OCI-LY3 (cell line): Measurements from ENCODE around the gene C1orf105.

ENCODE experiments used
- H2AFZ ChIP-seq: fragments of 200-600, 300-600 bp; shearing (Covaris generic); 2 replicates; pipeline ENCODE4 v1.6.0; 2014; ENCODE audit warnings: antibody characterized with exemption, low read depth, low read length
- H3K27ac ChIP-seq: fragments of 200-600, 300-600 bp; sonication (generic); 2 replicates; pipeline ENCODE4 v1.5.1; 2014; ENCODE audit warnings: mild to moderate bottlenecking, low read length, moderate library complexity, mixed read lengths
- H3K27me3 ChIP-seq: fragments of 200-600, 300-600 bp; sonication (generic); 2 replicates; pipeline ENCODE4 v1.6.1; 2014; ENCODE audit warnings: low read depth, low read length, mixed read lengths
- H3K36me3 ChIP-seq: fragments of 200-600, 300-600 bp; sonication (generic); replicated peaks from 2 replicates; pipeline ENCODE3; 2014; ENCODE audit warnings: low read depth, low read length, mixed read lengths
- H3K4me1 ChIP-seq: fragments of 300-600, 200-600 bp; sonication (generic); 2 replicates; pipeline ENCODE4 v1.6.1; 2014; ENCODE audit warnings: low read length, mixed read lengths
- H3K4me2 ChIP-seq: fragments of 200-600, 300-600 bp; sonication (generic); 2 replicates; pipeline ENCODE4 v1.6.1; 2014; ENCODE audit warnings: low read length, mixed read lengths
- H3K4me3 ChIP-seq: fragments of 300-600, 200-600 bp; sonication (generic); 2 replicates; pipeline ENCODE4 v1.5.1; 2014; ENCODE audit warnings: antibody characterized with exemption, mild to moderate bottlenecking, low read length, moderate library complexity
- H3K79me2 ChIP-seq: fragments of 300-600, 200-600 bp; shearing (Covaris generic); 2 replicates; pipeline ENCODE4 v1.6.1; 2014; ENCODE audit warnings: mild to moderate bottlenecking, low read length, mixed read lengths
- H3K9ac ChIP-seq: fragments of 300-600, 200-600 bp; shearing (Covaris generic); 2 replicates; pipeline ENCODE4 v1.6.0; 2014; ENCODE audit warnings: mild to moderate bottlenecking, low read length, moderate library complexity
- H3K9me3 ChIP-seq: fragments of 200-600, 300-600 bp; shearing (Covaris generic); 2 replicates; pipeline ENCODE4 v1.6.1; 2014; ENCODE audit warnings: low read length, mixed read lengths; ENCODE audit not compliant: insufficient read depth
- H4K20me1 ChIP-seq: fragments of 200-600, 300-600 bp; sonication (generic); 2 replicates; pipeline ENCODE4 v1.6.1; 2016; ENCODE audit warnings: low read length, mixed read lengths; ENCODE audit not compliant: insufficient read depth
- CTCF ChIP-seq: fragments of 200-600, 300-600 bp; sonication (generic); IDR thresholded peaks from 2 replicates; pipeline ENCODE4 v1.5.1; 2014; ENCODE audit warnings: antibody characterized with exemption, low read length, low read depth
- EZH2phosphoT487 ChIP-seq: fragments of 200-600 bp; shearing (Covaris generic); IDR thresholded peaks from 2 replicates; pipeline ENCODE4 v1.6.1; 2018; ENCODE audit warnings: antibody characterized with exemption, mixed run types, low read depth

The C1orf105 gene

DNA sequence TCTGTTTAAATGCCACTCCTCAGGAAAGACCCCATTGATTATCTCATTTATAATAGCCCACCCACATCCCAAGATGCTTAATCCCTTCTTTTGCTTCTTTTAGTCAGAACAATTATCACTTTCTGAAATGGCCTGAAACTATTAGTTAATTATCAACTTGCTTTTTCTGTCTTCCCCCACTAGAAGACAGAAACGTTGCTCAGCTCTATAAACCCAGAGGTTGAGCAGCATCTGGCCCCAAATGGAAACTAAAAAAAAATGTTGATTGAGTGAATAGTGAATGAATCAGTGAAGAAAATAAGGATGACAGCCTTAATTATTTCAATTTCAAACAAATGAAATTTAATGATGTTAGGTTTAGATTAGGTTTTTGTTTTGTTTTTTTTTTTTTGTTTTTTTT, 61.6 kb downstream of the C1orf105 start:
- no peak overlapping the region for H3K9ac ChIP-seq
- no peak overlapping the region for H3K27ac ChIP-seq
- peaks cover 5% of the 10 kb centered on the region for H3K4me1 ChIP-seq
- TF ChIP-seq EZH2phosphoT487 (no peak), CTCF (no peak)
- H3K79me2 ChIP-seq: no peaks in the 10 kb centered on the region
- H3K9me3 ChIP-seq: no peaks in the 10 kb centered on the region
- H3K27me3 ChIP-seq: peaks cover 31% of the 10 kb centered on the region
- H2AFZ ChIP-seq: no peak overlapping the region
- H4K20me1 ChIP-seq: no peaks in the 10 kb centered on the region
- H3K4me2 ChIP-seq: no peak overlapping the region
- no peaks in the 10 kb centered on the region for H3K36me3 ChIP-seq
- no peak overlapping the region for H3K4me3 ChIP-seq

DNA sequence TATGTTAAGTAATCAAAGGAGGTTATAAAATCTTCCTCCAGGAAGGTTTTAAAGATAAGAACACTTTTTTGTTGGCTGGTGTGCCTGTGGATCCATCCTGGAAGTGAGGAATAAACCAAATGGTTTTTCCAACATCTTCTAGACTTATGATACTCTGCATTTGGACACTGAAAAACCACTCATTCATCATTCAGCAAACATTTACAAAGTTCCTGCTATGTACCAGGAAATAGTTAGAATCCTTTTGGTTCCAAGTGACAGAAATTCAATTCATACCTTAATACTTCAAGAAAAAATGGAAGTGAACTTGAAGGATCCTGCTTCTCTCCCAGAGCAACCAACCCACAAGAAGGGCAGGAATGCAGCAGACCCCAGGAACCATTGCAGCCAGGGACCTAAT, 63.0 kb downstream of the C1orf105 start:
- Histone ChIP-seq H3K4me1 (peaks cover 5% of the 10 kb centered on the region), H3K9me3 (no peaks in the 10 kb centered on the region), H3K36me3 (no peaks in the 10 kb centered on the region), H3K27ac (no peak overlapping the region), H3K4me2 (no peak overlapping the region), H4K20me1 (no peaks in the 10 kb centered on the region), H3K79me2 (no peaks in the 10 kb centered on the region), H3K27me3 (peaks cover 45% of the 10 kb centered on the region), H3K9ac (no peak overlapping the region), H3K4me3 (no peak overlapping the region), H2AFZ (no peak overlapping the region)
- TF ChIP-seq CTCF: no peak
- no peak for TF ChIP-seq EZH2phosphoT487

DNA sequence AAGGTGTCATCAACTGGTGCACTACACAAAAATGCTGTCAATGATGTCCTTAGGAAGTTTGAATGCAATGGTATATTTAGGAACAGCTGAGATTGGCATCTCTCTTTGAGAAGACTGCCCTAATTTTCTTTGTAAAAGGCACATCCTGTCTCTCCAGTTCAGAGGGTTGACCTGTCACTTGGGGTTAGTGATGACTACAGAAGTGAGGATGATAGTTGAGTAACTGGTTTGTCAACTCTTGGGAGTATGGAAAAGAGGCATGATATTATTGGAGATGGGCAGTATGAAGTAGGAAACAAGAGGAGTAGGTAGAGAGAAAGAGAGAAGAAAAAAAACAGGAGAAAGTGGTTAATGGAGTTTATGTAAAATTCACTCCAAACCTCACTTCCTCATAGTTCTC, 63.8 kb downstream of the C1orf105 start:
- Histone ChIP-seq H3K36me3 (no peaks in the 10 kb centered on the region), H2AFZ (no peak overlapping the region), H3K79me2 (no peaks in the 10 kb centered on the region), H3K4me3 (no peak overlapping the region), H3K27ac (no peak overlapping the region), H3K4me1 (peaks cover 5% of the 10 kb centered on the region), H3K9ac (no peak overlapping the region), H3K4me2 (no peak overlapping the region), H3K9me3 (no peaks in the 10 kb centered on the region), H4K20me1 (no peaks in the 10 kb centered on the region), H3K27me3 (peaks cover 50% of the 10 kb centered on the region)
- no peak for TF ChIP-seq CTCF
- TF ChIP-seq EZH2phosphoT487: no peak

DNA sequence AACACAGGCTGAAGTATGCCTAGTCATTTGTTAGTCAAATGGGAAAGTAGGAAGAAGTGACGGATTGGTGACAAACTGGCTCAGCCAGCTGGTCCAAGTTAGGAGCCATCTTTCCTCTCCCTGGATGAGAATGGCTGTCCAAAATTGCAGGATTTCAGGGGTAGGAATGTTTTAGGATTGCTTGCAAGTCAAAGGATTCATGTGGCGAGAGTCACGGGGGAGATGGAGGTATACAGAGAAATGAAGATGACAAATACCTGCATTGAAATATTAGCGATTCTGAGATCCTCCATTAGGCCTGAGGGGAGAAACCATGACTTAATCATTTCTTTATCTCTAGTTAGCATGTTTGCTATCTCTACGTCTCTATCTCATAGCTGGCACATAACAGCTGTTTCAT, 65.1 kb downstream of the C1orf105 start:
- H3K4me2 ChIP-seq: no peak overlapping the region
- H2AFZ ChIP-seq: no peak overlapping the region
- no peak overlapping the region for H3K4me3 ChIP-seq
- H3K4me1 ChIP-seq: peaks cover 5% of the 10 kb centered on the region
- no peaks in the 10 kb centered on the region for H3K36me3 ChIP-seq
- H3K9me3 ChIP-seq: no peaks in the 10 kb centered on the region
- H3K79me2 ChIP-seq: no peaks in the 10 kb centered on the region
- peaks cover 62% of the 10 kb centered on the region for H3K27me3 ChIP-seq
- H3K27ac ChIP-seq: no peak overlapping the region
- H4K20me1 ChIP-seq: no peaks in the 10 kb centered on the region
- TF ChIP-seq EZH2phosphoT487: no peak
- TF ChIP-seq CTCF: no peak
- H3K9ac ChIP-seq: no peak overlapping the region
